H1 (cell line): ENCODE data around the gene STX2. TPM values are rescaled to one million over a fixed set of nuclear protein-coding genes. Genes with fewer than 3 reads are reported as not detected.

Source experiments
- CEBPB ChIP-seq: IDR thresholded peaks from 2 replicates; pipeline ENCODE4 v1.6.1; 2012; ENCODE audit warnings: low read depth, low read length
- GTF2F1 ChIP-seq: IDR thresholded peaks from 2 replicates; pipeline ENCODE4 v1.6.1; 2012; ENCODE audit warnings: low read depth, low read length, improper control_type of control experiment, borderline replicate concordance
- POLR2AphosphoS5 ChIP-seq: IDR thresholded peaks from 2 replicates; pipeline ENCODE4 v1.6.1; 2011; ENCODE audit warnings: low read depth, low read length
- TCF12 ChIP-seq: IDR thresholded peaks from 2 replicates; pipeline ENCODE4 v1.6.1; 2011; ENCODE audit warnings: low read depth, mild to moderate bottlenecking, low read length
- polyA plus RNA-seq, 7 experiments: library from polyadenylated mRNA; depleted of rRNA in 3 of 7; stranded (reverse) in 5 of 7; unstranded in 2 of 7; fragments of >200 nt in 5 of 7; fragments of 200-250 nt in 2 of 7; gene quantifications; 1 replicate in 5 of 7; 2 replicates in 1 of 7; 4 replicates in 1 of 7; pipeline versions ENCODE4 v1.2.1 to v1.2.3, GENCODE V29; 2011 to 2013; ENCODE audit warnings: missing spikeins in 2 of 7, mixed read lengths in 2 of 7
- total RNA-seq: library from RNA; stranded (reverse); fragmentation: NEBNext Ultra II Directional; extraction: Animal tissue kit (Norgen Biotek cat#: 25700); gene quantifications from 2 replicates; pipeline ENCODE4 v1.2.1, GENCODE V29; 2021
- TF ChIP-seq, protein P1 (sequence below): fragments of 300-600 bp; sonication (generic); IDR thresholded peaks from 2 replicates; pipeline ENCODE4 v1.7.1; 2012; ENCODE audit warnings: low read length, moderate library complexity, mild to moderate bottlenecking, inconsistent platforms; ENCODE audit not compliant: insufficient replicate concordance

The STX2 gene
- total and polyA plus RNA-seq, 2 of the 8 experiments (the other 6 are each of a cell fraction or from before 2014, with no cell fraction given): 20.0 to 26.3 TPM

DNA sequence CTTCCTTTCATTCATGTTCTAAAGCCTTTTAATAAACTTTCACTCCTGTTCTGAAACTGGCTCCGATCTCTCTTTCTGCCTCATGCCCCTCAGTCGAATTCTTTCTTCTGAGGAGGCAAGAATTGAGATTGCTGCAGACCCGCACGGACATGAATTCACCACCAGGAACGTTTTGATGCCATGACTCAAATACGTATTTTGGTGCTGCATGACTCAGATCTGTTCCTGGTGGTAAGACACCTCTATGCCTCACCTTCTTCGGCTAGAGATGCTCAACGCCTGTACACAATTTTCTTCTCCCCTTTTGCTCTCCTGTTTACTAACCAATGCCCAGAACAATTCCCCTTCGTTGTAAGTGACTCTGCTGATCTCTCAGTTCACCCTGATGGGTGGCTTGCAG is 70.9 kb downstream of the STX2 start (continued):
- no peak for TF ChIP-seq GTF2F1
- no peak for TF ChIP-seq CEBPB
- no peak for TF ChIP-seq POLR2AphosphoS5
- TF ChIP-seq, protein P1, sequence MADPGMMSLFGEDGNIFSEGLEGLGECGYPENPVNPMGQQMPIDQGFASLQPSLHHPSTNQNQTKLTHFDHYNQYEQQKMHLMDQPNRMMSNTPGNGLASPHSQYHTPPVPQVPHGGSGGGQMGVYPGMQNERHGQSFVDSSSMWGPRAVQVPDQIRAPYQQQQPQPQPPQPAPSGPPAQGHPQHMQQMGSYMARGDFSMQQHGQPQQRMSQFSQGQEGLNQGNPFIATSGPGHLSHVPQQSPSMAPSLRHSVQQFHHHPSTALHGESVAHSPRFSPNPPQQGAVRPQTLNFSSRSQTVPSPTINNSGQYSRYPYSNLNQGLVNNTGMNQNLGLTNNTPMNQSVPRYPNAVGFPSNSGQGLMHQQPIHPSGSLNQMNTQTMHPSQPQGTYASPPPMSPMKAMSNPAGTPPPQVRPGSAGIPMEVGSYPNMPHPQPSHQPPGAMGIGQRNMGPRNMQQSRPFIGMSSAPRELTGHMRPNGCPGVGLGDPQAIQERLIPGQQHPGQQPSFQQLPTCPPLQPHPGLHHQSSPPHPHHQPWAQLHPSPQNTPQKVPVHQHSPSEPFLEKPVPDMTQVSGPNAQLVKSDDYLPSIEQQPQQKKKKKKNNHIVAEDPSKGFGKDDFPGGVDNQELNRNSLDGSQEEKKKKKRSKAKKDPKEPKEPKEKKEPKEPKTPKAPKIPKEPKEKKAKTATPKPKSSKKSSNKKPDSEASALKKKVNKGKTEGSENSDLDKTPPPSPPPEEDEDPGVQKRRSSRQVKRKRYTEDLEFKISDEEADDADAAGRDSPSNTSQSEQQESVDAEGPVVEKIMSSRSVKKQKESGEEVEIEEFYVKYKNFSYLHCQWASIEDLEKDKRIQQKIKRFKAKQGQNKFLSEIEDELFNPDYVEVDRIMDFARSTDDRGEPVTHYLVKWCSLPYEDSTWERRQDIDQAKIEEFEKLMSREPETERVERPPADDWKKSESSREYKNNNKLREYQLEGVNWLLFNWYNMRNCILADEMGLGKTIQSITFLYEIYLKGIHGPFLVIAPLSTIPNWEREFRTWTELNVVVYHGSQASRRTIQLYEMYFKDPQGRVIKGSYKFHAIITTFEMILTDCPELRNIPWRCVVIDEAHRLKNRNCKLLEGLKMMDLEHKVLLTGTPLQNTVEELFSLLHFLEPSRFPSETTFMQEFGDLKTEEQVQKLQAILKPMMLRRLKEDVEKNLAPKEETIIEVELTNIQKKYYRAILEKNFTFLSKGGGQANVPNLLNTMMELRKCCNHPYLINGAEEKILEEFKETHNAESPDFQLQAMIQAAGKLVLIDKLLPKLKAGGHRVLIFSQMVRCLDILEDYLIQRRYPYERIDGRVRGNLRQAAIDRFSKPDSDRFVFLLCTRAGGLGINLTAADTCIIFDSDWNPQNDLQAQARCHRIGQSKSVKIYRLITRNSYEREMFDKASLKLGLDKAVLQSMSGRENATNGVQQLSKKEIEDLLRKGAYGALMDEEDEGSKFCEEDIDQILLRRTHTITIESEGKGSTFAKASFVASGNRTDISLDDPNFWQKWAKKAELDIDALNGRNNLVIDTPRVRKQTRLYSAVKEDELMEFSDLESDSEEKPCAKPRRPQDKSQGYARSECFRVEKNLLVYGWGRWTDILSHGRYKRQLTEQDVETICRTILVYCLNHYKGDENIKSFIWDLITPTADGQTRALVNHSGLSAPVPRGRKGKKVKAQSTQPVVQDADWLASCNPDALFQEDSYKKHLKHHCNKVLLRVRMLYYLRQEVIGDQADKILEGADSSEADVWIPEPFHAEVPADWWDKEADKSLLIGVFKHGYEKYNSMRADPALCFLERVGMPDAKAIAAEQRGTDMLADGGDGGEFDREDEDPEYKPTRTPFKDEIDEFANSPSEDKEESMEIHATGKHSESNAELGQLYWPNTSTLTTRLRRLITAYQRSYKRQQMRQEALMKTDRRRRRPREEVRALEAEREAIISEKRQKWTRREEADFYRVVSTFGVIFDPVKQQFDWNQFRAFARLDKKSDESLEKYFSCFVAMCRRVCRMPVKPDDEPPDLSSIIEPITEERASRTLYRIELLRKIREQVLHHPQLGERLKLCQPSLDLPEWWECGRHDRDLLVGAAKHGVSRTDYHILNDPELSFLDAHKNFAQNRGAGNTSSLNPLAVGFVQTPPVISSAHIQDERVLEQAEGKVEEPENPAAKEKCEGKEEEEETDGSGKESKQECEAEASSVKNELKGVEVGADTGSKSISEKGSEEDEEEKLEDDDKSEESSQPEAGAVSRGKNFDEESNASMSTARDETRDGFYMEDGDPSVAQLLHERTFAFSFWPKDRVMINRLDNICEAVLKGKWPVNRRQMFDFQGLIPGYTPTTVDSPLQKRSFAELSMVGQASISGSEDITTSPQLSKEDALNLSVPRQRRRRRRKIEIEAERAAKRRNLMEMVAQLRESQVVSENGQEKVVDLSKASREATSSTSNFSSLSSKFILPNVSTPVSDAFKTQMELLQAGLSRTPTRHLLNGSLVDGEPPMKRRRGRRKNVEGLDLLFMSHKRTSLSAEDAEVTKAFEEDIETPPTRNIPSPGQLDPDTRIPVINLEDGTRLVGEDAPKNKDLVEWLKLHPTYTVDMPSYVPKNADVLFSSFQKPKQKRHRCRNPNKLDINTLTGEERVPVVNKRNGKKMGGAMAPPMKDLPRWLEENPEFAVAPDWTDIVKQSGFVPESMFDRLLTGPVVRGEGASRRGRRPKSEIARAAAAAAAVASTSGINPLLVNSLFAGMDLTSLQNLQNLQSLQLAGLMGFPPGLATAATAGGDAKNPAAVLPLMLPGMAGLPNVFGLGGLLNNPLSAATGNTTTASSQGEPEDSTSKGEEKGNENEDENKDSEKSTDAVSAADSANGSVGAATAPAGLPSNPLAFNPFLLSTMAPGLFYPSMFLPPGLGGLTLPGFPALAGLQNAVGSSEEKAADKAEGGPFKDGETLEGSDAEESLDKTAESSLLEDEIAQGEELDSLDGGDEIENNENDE: no peak
- TF ChIP-seq TCF12: no peak
